Stimulated activated CD4-positive, alpha-beta T cell treated with anti-CD3 and anti-CD28 coated beads, Interleukin-1b, Interleukin-23, amount 100 ng/mL, for 48 hours (primary cell): ENCODE measurements around the gene RANBP17.
"Not testable (repeated sequence)": the region's sequence is repeated elsewhere in the genome, so short reads cannot be mapped to it uniquely, and the experiment has no call there.

Experiments
- DNase-seq: peaks from one replicate; pipeline ENCODE4 v3.0.0-alpha.2; 2020

The RANBP17 gene

GRCh38 chr5:171162165-171162564, 300.3 kb downstream of the RANBP17 start:
- DNase-seq: no peak

- DNase-seq: no peak
Measured at GRCh38 chr5:171162596-171162995, 300.8 kb downstream of the RANBP17 start.

GRCh38 chr5:171166766-171167165, 304.9 kb downstream of the RANBP17 start:
- DNase-seq: no peak

- DNase-seq: no peak
Measured at GRCh38 chr5:171168171-171168570, 306.4 kb downstream of the RANBP17 start.

- not testable (repeated sequence) for DNase-seq
Measured at GRCh38 chr5:171174960-171175359, 313.1 kb downstream of the RANBP17 start.

GRCh38 chr5:171175746-171176145, 313.9 kb downstream of the RANBP17 start:
- no peak for DNase-seq

- DNase-seq: not testable (repeated sequence)
Measured at GRCh38 chr5:171178190-171178589, 316.4 kb downstream of the RANBP17 start.

- no peak for DNase-seq
Measured at GRCh38 chr5:171188016-171188415, 326.2 kb downstream of the RANBP17 start.

GRCh38 chr5:171189442-171189841, 327.6 kb downstream of the RANBP17 start:
- no peak for DNase-seq

- DNase-seq: no peak
Measured at GRCh38 chr5:171192111-171192510, 330.3 kb downstream of the RANBP17 start.

- no peak for DNase-seq
Measured at GRCh38 chr5:171201310-171201709, 339.5 kb downstream of the RANBP17 start.

- DNase-seq: no peak
Measured at GRCh38 chr5:171205375-171205774, 343.6 kb downstream of the RANBP17 start.

GRCh38 chr5:171207256-171207847, 345.5 kb downstream of the RANBP17 start:
- no peak for DNase-seq

GRCh38 chr5:171221916-171222315, 360.1 kb downstream of the RANBP17 start:
- DNase-seq: no peak

- DNase-seq: no peak
Measured at GRCh38 chr5:171223927-171224326, 362.1 kb downstream of the RANBP17 start.

- no peak for DNase-seq
Measured at GRCh38 chr5:171226096-171226754, 364.4 kb downstream of the RANBP17 start.

GRCh38 chr5:171226864-171227263, 365.0 kb downstream of the RANBP17 start:
- no peak for DNase-seq

GRCh38 chr5:171236651-171237050, 374.8 kb downstream of the RANBP17 start:
- no peak for DNase-seq

GRCh38 chr5:171242521-171242920, 380.7 kb downstream of the RANBP17 start:
- no peak for DNase-seq

GRCh38 chr5:171246231-171246630, 384.4 kb downstream of the RANBP17 start:
- DNase-seq: no peak

GRCh38 chr5:171249460-171249859, 387.6 kb downstream of the RANBP17 start:
- no peak for DNase-seq

GRCh38 chr5:171250738-171251137, 388.9 kb downstream of the RANBP17 start:
- no peak for DNase-seq

- DNase-seq: no peak
Measured at GRCh38 chr5:171251519-171251918, 389.7 kb downstream of the RANBP17 start.

- no peak for DNase-seq
Measured at GRCh38 chr5:171252674-171253073, 390.9 kb downstream of the RANBP17 start.
